ENCODE data around the gene SOX6. TPM values are rescaled to one million over a fixed set of nuclear protein-coding genes. Genes with fewer than 3 reads are reported as not detected.

The SOX6 gene
- total RNA-seq, 1 donor from 2014 or later: 13.4 TPM

GRCh38 chr11:16027621-16028020 lies 328.7 kb downstream of the SOX6 start:
- H3K36me3 Mint-ChIP-seq (ENCODE audit: unreplicated experiment): peaks cover 2% of the 10 kb centered on the region
- no peak overlapping the region for H3K27ac Mint-ChIP-seq (ENCODE audit: unreplicated experiment)

GRCh38 chr11:16026849-16027248 lies 329.5 kb downstream of the SOX6 start:
- H3K4me1 Mint-ChIP-seq (ENCODE audit: unreplicated experiment): peaks cover 23% of the 10 kb centered on the region
- TF ChIP-seq CTCF (IDR thresholded peaks at IDR 0.05): no peak
- H3K36me3 Mint-ChIP-seq (ENCODE audit: unreplicated experiment): peaks cover 2% of the 10 kb centered on the region
- H3K27ac Mint-ChIP-seq (ENCODE audit: unreplicated experiment): no peak overlapping the region
- DNase-seq (ENCODE audit: extremely low spot score, unreplicated experiment): no peak
- H3K4me3 Mint-ChIP-seq (ENCODE audit: unreplicated experiment): no peak overlapping the region
- H3K27me3 Mint-ChIP-seq (ENCODE audit: unreplicated experiment): no peaks in the 10 kb centered on the region
- H3K9me3 Mint-ChIP-seq (ENCODE audit: unreplicated experiment): no peaks in the 10 kb centered on the region

More at GRCh38 chr11:16027621-16028020, 328.7 kb downstream of the SOX6 start:
- Mint-ChIP-seq H3K9me3 (ENCODE audit: unreplicated experiment) (no peaks in the 10 kb centered on the region), H3K4me1 (ENCODE audit: unreplicated experiment) (peaks cover 23% of the 10 kb centered on the region), H3K27me3 (ENCODE audit: unreplicated experiment) (no peaks in the 10 kb centered on the region), H3K4me3 (ENCODE audit: unreplicated experiment) (no peak overlapping the region)
- DNase-seq (ENCODE audit: extremely low spot score, unreplicated experiment): no peak
- no peak for TF ChIP-seq CTCF (IDR thresholded peaks at IDR 0.05)

- Mint-ChIP-seq H3K4me3 (ENCODE audit: unreplicated experiment) (no peak overlapping the region), H3K36me3 (ENCODE audit: unreplicated experiment) (no peaks in the 10 kb centered on the region), H3K9me3 (ENCODE audit: unreplicated experiment) (no peaks in the 10 kb centered on the region), H3K4me1 (ENCODE audit: unreplicated experiment) (peaks cover 20% of the 10 kb centered on the region), H3K27me3 (ENCODE audit: unreplicated experiment) (no peaks in the 10 kb centered on the region), H3K27ac (ENCODE audit: unreplicated experiment) (no peak overlapping the region)
- no peak for TF ChIP-seq CTCF (IDR thresholded peaks at IDR 0.05)
- DNase-seq (ENCODE audit: extremely low spot score, unreplicated experiment): no peak
Observed at GRCh38 chr11:16018931-16019330, 337.4 kb downstream of the SOX6 start.

- H3K27ac Mint-ChIP-seq (ENCODE audit: unreplicated experiment): no peak overlapping the region
- H3K27me3 Mint-ChIP-seq (ENCODE audit: unreplicated experiment): no peaks in the 10 kb centered on the region
- no peaks in the 10 kb centered on the region for H3K36me3 Mint-ChIP-seq (ENCODE audit: unreplicated experiment)
- H3K4me3 Mint-ChIP-seq (ENCODE audit: unreplicated experiment): no peak overlapping the region
- DNase-seq (ENCODE audit: extremely low spot score, unreplicated experiment): no peak
- no peak for TF ChIP-seq CTCF (IDR thresholded peaks at IDR 0.05)
- no peaks in the 10 kb centered on the region for H3K9me3 Mint-ChIP-seq (ENCODE audit: unreplicated experiment)
- peaks cover 41% of the 10 kb centered on the region for H3K4me1 Mint-ChIP-seq (ENCODE audit: unreplicated experiment)
Observed at GRCh38 chr11:16016468-16016829, 339.9 kb downstream of the SOX6 start.

- DNase-seq (ENCODE audit: extremely low spot score, unreplicated experiment): no peak
- no peaks in the 10 kb centered on the region for H3K27me3 Mint-ChIP-seq (ENCODE audit: unreplicated experiment)
- no peak overlapping the region for H3K27ac Mint-ChIP-seq (ENCODE audit: unreplicated experiment)
- no peaks in the 10 kb centered on the region for H3K9me3 Mint-ChIP-seq (ENCODE audit: unreplicated experiment)
- H3K4me3 Mint-ChIP-seq (ENCODE audit: unreplicated experiment): no peak overlapping the region
- H3K4me1 Mint-ChIP-seq (ENCODE audit: unreplicated experiment): peaks cover 47% of the 10 kb centered on the region
- TF ChIP-seq CTCF (IDR thresholded peaks at IDR 0.05): no peak
- H3K36me3 Mint-ChIP-seq (ENCODE audit: unreplicated experiment): no peaks in the 10 kb centered on the region
Observed at GRCh38 chr11:16015741-16016467, 340.4 kb downstream of the SOX6 start.
